ENCODE results near the gene PTPRU.

GRCh38 chr1:29330856-29331255 is 94.5 kb downstream of the PTPRU start:
- TF ChIP-seq, protein P1, sequence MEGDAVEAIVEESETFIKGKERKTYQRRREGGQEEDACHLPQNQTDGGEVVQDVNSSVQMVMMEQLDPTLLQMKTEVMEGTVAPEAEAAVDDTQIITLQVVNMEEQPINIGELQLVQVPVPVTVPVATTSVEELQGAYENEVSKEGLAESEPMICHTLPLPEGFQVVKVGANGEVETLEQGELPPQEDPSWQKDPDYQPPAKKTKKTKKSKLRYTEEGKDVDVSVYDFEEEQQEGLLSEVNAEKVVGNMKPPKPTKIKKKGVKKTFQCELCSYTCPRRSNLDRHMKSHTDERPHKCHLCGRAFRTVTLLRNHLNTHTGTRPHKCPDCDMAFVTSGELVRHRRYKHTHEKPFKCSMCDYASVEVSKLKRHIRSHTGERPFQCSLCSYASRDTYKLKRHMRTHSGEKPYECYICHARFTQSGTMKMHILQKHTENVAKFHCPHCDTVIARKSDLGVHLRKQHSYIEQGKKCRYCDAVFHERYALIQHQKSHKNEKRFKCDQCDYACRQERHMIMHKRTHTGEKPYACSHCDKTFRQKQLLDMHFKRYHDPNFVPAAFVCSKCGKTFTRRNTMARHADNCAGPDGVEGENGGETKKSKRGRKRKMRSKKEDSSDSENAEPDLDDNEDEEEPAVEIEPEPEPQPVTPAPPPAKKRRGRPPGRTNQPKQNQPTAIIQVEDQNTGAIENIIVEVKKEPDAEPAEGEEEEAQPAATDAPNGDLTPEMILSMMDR (IDR thresholded peaks at IDR 0.05; ENCODE audit: low read length) = no peak
- TF ChIP-seq EZH2 (optimal IDR thresholded peaks at IDR 0.05; ENCODE audit: low read depth, low read length) (no peak), EZH2phosphoT487 (IDR thresholded peaks at IDR 0.05; ENCODE audit: low read length) (no peak)
